ENCODE measurements around the gene PLCE1. TPM values are rescaled to one million over a fixed set of nuclear protein-coding genes. Genes with fewer than 3 reads are reported as not detected.

The PLCE1 gene
- total RNA-seq, 1 experiment from 2014 or later = 2.1 TPM

DNA sequence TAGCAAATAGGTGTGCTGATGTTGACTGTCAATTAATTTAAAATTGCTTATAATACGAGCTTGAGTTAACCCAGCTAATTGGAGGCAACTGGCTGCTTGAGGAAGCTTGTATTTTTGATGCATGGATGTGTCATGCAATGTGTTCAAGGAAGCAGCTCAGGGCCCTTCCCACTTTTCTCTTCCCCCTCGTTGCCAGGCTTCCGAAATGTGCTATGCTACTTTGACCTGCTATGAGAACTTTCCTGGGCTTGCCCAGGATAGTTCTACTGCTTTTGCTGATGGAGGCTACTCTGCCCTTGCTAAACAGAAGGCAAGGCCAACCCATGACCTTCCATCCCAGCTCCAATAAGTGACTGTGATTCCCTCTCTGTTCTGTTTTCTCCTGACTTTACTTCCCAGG lies 24.4 kb downstream of the PLCE1 start:
- DNase-seq (ENCODE audit: low spot score) = no peak

DNA sequence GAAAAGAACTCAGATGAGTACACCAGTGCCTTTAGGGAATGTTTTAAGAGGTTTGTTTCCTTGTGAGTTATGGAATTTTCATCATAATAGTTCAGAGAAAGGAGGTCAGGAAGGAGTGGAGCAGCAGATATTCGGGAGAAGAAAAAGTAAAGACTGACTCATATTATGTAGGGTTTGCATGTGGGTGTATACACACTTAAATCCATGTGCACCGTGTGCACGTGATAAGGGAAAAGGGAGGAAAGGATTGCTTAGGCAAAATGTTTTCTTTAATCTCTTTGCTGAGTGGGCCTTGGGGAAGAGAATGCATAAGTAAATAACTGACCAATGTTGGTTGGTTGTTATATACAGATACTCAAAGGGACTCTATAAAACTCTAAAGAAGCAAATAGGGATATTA lies 30.2 kb downstream of the PLCE1 start:
- no peak for DNase-seq (ENCODE audit: low spot score)

DNA sequence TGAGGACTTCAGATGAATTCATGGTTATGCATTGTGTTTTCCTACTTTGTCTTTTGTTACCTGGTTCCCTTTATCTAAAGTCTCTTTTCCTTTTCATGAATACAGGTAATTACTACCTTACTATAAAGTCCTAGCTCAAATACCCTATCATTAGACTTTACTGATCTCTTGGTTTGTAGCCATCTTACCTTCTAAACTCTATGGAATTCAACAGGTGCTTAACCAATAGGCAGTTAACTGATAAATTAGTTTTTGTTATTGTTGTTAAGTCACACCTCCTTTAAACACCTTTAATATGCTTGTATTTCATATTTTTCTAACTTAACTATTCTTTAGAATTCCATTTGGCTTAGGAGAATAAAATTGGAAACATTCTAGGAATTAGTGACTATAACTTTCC lies 30.7 kb downstream of the PLCE1 start:
- no peak for DNase-seq (ENCODE audit: low spot score)

DNA sequence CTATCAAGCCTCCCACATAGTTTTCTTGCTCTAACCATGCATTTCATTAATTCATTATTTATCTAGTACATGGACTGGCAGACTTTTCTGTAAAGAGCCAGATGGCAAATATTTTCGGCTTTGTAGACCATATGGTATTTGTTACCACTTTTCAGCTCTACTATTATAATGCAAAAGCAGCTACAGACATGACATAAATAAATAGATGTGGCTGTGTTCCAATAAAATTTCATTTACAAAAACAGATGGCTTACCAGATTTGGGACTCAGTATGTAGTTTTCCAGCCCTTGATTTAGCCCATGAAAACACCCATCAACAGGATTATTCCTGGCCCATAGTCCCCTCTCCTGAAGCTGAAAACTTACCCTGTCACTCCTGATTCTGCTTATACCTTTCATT lies 32.1 kb downstream of the PLCE1 start:
- DNase-seq (ENCODE audit: low spot score) = no peak

DNA sequence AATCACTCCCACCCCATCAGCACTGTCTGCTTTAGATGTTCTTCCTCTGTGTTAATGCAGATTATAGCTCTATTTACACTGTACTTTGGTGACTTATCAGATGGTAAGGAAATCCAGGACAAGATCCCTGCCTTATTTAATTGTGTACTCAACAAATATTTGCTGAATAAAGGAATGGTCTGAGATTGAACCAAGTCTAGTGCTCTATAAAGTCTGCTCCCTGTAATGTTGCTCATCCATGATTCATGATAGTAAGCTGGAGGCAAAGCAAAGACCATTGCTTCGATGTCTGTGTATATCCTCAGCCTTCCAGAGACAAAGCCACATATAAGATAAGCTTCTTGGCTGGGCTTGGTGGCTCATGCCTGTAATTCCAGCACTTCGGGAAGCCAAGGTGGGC lies 33.5 kb downstream of the PLCE1 start:
- no peak for DNase-seq (ENCODE audit: low spot score)

DNA sequence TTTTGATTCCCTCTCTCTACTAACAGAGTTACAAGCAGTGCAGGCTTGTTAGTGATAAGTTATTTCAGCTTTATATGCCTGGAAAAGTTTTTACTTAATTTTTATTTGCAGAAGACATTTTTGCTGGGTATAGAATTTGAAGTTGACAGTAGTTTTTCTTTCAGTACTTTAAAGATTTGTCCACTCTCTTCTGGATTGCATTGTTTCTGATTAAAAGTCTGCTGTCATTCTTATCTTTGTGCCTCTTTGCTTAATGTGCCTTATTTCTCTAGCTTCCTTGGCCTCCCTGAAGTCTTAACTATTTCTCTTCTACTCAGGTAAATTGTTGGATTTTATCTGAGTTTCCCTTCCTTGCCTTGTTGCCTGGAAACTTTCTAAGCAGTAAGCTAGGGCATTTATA lies 36.2 kb downstream of the PLCE1 start:
- DNase-seq (ENCODE audit: low spot score) = no peak

DNA sequence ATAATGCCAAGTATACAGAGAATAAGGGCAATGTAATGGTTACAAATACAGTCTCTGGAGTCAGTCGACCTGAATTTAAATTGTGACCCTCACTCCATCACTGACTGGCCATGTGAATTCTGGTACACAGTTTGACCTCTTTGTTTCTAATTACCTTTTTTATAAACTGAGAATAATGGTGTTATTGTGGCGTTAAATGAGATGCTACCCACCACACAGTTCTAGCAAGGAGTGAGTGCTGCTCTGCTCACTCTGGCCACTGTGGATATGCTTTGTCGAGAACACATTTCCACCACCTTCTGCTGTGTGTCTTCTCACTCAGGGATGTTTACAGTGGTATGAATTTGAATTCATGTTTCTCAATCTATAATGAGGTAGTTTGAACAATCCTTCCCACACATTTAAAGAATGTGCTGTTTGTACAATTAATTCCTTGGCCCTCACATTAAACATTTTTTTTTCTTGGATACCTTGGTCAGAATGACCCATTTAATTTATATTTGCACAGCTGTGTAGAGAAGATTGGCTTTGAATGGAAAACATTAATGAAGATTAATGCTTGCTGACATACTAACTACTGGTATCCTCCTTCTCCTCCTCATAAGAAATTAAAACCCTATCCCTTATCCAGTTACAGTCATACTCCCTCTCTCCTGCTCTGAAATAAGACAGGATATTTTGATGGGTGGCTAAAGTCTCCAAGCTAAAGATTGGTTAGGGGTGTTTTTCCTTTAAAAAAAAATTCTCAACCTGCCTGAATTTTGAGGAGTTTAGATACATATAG lies 42.4 kb downstream of the PLCE1 start:
- no peak for DNase-seq (ENCODE audit: low spot score)

DNA sequence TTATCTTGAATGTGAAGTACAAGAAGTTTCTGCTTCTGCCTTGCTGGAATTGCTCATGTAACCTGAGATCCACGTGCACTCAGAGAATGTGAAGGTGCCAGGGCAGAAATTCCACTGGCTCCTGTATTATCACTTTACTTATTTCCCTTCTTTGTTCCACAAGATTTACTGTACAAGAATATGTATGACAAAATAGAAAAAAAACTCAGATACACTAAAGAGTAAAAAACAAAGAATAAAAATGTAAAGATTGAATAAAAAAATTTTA lies 43.0 kb downstream of the PLCE1 start:
- no peak for DNase-seq (ENCODE audit: low spot score)

DNA sequence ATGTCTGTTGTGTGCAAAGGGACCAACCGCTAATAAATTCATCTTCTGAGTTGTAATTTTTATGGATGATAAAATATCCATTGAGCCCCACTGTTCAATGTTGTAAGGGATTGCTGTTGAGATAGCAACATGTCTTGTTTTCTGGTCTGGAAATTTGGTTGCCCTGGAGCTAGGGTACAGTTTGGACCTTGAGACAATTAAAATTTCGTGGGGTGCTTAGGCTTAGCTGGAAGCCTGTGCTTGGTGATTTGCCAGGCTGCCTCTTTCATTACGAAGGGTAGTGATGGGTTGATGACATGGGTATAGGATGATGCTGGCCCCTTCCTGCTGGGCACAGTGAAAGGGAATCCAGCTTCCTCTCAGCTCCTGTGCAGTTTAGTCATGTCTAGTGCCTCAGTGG lies 43.6 kb downstream of the PLCE1 start:
- DNase-seq (ENCODE audit: low spot score) = no peak

DNA sequence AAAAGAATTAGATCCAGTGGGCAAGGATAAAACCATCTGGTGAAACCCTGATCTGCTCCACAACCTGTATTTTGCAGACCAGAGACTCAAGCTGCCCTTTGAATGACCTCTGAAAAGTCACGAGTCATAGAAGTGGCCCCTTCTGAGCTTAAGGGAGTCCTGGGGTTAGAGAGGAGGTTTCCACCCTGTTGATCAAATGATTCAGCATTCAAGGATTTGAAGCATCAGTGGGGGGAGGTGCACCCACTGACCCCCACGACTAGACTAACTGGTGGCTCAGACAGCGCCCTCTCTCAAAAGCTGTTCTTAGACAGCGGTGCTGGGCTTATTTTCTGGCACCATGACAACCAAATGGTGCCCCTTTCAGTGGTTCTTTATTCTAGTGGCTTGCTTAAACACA lies 44.3 kb downstream of the PLCE1 start:
- no peak for DNase-seq (ENCODE audit: low spot score)

DNA sequence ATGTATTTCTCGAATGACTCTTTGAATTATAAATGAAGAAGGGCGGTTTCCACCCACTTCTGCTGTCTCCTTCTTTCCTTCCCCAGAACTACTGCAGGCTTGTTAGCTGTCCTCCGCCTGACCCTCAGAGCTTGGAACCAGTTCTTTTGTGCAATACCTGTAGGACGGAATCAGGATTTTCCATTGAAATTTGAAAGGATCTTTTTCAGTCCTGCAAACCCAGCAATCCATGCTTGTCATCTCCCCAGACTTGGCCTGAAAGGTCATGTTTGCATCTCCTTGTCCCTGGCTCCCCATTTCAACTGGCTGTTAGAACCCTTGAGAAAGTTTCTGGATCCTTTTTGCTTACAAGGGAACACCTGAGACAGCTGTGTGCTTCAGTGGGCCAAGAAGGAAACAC lies 47.5 kb downstream of the PLCE1 start:
- no peak for DNase-seq (ENCODE audit: low spot score)

DNA sequence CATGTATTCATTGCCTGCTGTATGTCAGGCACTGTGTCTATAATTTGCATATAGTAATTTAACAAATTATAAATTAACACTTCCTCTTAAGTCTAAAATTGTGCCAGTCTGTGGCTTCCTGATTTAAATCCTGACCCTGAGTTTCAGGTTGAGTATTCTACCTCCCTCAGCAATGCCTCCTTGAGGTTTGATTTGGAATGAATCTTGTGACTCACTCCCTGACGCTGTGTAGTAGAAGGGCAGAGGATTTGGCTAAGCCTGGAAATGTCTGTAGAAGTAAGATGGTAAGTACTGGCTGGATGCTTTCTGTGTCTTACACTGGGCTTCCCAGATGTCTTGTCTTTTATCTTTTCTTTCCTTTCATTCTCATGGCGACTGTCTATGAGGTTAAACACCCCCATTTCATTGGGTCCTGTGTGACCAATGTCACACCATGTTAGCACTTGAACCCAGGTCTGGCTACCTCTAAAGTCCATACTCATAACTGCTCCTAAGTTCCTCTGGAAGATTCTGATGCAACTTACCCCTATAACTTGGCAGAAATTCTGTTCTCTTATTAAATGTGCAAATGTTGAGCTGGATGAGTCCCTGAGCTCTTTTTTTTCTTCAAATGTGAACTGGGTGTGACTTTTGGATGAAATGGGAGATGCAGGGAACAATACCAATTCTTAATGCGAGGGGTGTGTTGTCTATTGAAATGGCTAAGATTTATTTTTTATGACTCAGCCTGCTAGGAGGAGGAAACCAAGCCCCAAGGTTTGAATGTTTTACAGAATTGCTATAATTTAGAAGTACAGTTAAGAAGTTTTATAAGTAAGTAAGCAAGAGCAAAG lies 48.5 kb downstream of the PLCE1 start:
- peak; percentile 42 for DNase-seq (ENCODE audit: low spot score)

DNA sequence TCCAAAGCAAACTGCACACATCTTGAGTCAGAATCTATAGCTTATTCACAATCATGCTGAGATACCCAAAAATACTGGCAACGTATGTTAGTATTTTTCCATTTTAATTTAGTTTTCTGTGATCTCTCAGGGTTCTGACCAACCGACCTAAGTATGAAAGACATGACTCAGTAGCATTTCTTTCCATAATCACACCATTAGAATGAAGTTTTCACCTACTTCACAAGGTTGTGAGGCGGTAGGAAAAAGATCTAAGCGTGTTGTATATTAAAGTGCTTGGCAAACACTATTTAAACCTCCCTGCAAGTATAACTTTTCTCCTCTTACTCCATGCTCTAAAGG lies 49.1 kb downstream of the PLCE1 start:
- DNase-seq (ENCODE audit: low spot score) = no peak

Other genes with a start within 250 kb of the PLCE1 start
- not detected in 2 replicates for gene LGI1, start 236.0 kb upstream of the PLCE1 start, total RNA-seq (2014; rRNA removed; shearing (Covaris generic))
- 6.2 and 7.5 TPM in 2 replicates for gene SLC35G1, start 100.0 kb upstream of the PLCE1 start, total RNA-seq (2014; rRNA removed; shearing (Covaris generic))